BLaER1 (cell line): Measurements from ENCODE around the gene ADGRD1.
A peak's percentile ranks its signal among the peaks of the same experiment; 100 is the strongest.

ENCODE experiments used
- H3K27ac ChIP-seq: shearing (Covaris generic); formaldehyde crosslinking; 2 replicates; pipeline ENCODE4 v1.8.1; 2022
- H3K27me3 ChIP-seq: shearing (Covaris generic); formaldehyde crosslinking; 2 replicates; pipeline ENCODE4 v1.8.1; 2022
- H3K36me3 ChIP-seq: shearing (Covaris generic); formaldehyde crosslinking; 2 replicates; pipeline ENCODE4 v1.8.1; 2022
- H3K4me1 ChIP-seq: shearing (Covaris generic); formaldehyde crosslinking; 2 replicates; pipeline ENCODE4 v1.8.1; 2022
- H3K4me2 ChIP-seq: shearing (Covaris generic); formaldehyde crosslinking; 2 replicates; pipeline ENCODE4 v1.8.1; 2022
- H3K4me3 ChIP-seq: shearing (Covaris generic); formaldehyde crosslinking; 2 replicates; pipeline ENCODE4 v1.8.1; 2022
- H3K9ac ChIP-seq: shearing (Covaris generic); formaldehyde crosslinking; 2 replicates; pipeline ENCODE4 v1.8.1; 2022
- H3K9me3 ChIP-seq: shearing (Covaris generic); formaldehyde crosslinking; 2 replicates; pipeline ENCODE4 v1.8.1; 2022
- H4K20me1 ChIP-seq: shearing (Covaris generic); formaldehyde crosslinking; 2 replicates; pipeline ENCODE4 v1.8.1; 2022
- Cebpa-rat ChIP-seq: shearing (Covaris generic); IDR thresholded peaks from 2 replicates; pipeline ENCODE4 v1.8.1; 2022

ADGRD1 gene

GRCh38 chr12:131091413-131091975 is 137.8 kb downstream of the ADGRD1 start:
- Histone ChIP-seq H3K4me2 (peak overlapping the region; percentile 89), H3K4me3 (no peak overlapping the region), H3K9ac (no peak overlapping the region), H3K4me1 (peaks cover 98% of the 10 kb centered on the region), H3K36me3 (peaks cover 1% of the 10 kb centered on the region; the same call in 1 of the 2 replicates), H3K27me3 (peaks cover 3% of the 10 kb centered on the region; the same call in 1 of the 2 replicates), H4K20me1 (peaks cover 6% of the 10 kb centered on the region; the same call in 1 of the 2 replicates), H3K9me3 (no peaks in the 10 kb centered on the region), H3K27ac (no peak overlapping the region)
- no peak for TF ChIP-seq Cebpa-rat

GRCh38 chr12:131091976-131092691 is 138.4 kb downstream of the ADGRD1 start:
- Histone ChIP-seq H3K9ac (0 out of 2 replicates have a peak overlapping the region, but pooled peaks have one; percentile 12), H3K4me1 (peaks cover 100% of the 10 kb centered on the region), H4K20me1 (0 out of 2 replicates have a peak, but pooled peaks cover 6% of the 10 kb centered on the region), H3K4me3 (no peak overlapping the region; the same call in 1 of the 2 replicates), H3K27ac (peak overlapping the region; percentile 57; the same call in 1 of the 2 replicates), H3K4me2 (peak overlapping the region; percentile 89), H3K36me3 (no peaks in the 10 kb centered on the region), H3K27me3 (peaks cover 3% of the 10 kb centered on the region; the same call in 1 of the 2 replicates), H3K9me3 (no peaks in the 10 kb centered on the region)
- no peak for TF ChIP-seq Cebpa-rat

- H3K4me1 ChIP-seq = peaks cover 99% of the 10 kb centered on the region
- TF ChIP-seq Cebpa-rat = no peak
- H3K36me3 ChIP-seq = no peaks in the 10 kb centered on the region
- 0 out of 2 replicates have a peak, but pooled peaks cover 6% of the 10 kb centered on the region for H4K20me1 ChIP-seq
- H3K27ac ChIP-seq = peak overlapping the region; percentile 57
- peak overlapping the region; percentile 89 for H3K4me2 ChIP-seq
- no peaks in the 10 kb centered on the region for H3K9me3 ChIP-seq
- peak overlapping the region; percentile 36; the same call in 1 of the 2 replicates for H3K9ac ChIP-seq
- peak overlapping the region; percentile 36 for H3K4me3 ChIP-seq
- peaks cover 3% of the 10 kb centered on the region; the same call in 1 of the 2 replicates for H3K27me3 ChIP-seq
These were observed 139.3 kb downstream of the ADGRD1 start for GRCh38 chr12:131092901-131093603.

- peaks cover 94% of the 10 kb centered on the region for H3K4me1 ChIP-seq
- H3K9ac ChIP-seq = 0 out of 2 replicates have a peak overlapping the region, but pooled peaks have one; percentile 36
- no peak for TF ChIP-seq Cebpa-rat
- no peaks in the 10 kb centered on the region for H3K9me3 ChIP-seq
- H3K4me2 ChIP-seq = peak overlapping the region; percentile 89
- peaks cover 1% of the 10 kb centered on the region; the same call in 1 of the 2 replicates for H3K36me3 ChIP-seq
- peak overlapping the region; percentile 57 for H3K27ac ChIP-seq
- H3K4me3 ChIP-seq = peak overlapping the region; percentile 36
- peaks cover 3% of the 10 kb centered on the region; the same call in 1 of the 2 replicates for H3K27me3 ChIP-seq
- 0 out of 2 replicates have a peak, but pooled peaks cover 6% of the 10 kb centered on the region for H4K20me1 ChIP-seq
These were observed 139.9 kb downstream of the ADGRD1 start for GRCh38 chr12:131093604-131093955.

- 0 out of 2 replicates have a peak, but pooled peaks cover 6% of the 10 kb centered on the region for H4K20me1 ChIP-seq
- H3K9ac ChIP-seq = 0 out of 2 replicates have a peak overlapping the region, but pooled peaks have one; percentile 51
- H3K4me3 ChIP-seq = peak overlapping the region; percentile 36; the same call in 1 of the 2 replicates
- TF ChIP-seq Cebpa-rat = no peak
- H3K27me3 ChIP-seq = peaks cover under 1% of the 10 kb centered on the region; the same call in 1 of the 2 replicates
- no peaks in the 10 kb centered on the region for H3K9me3 ChIP-seq
- peaks cover 88% of the 10 kb centered on the region for H3K4me1 ChIP-seq
- H3K27ac ChIP-seq = peak overlapping the region; percentile 57
- H3K4me2 ChIP-seq = peak overlapping the region; percentile 89
- H3K36me3 ChIP-seq = peaks cover 6% of the 10 kb centered on the region; the same call in 1 of the 2 replicates
These were observed 140.5 kb downstream of the ADGRD1 start for GRCh38 chr12:131093971-131094830.

GRCh38 chr12:131094831-131095805 is 141.4 kb downstream of the ADGRD1 start:
- H3K9ac ChIP-seq = peak overlapping the region; percentile 32; the same call in 1 of the 2 replicates
- H3K4me2 ChIP-seq = peak overlapping the region; percentile 89
- H3K27me3 ChIP-seq = no peaks in the 10 kb centered on the region
- no peak overlapping the region for H3K4me3 ChIP-seq
- 0 out of 2 replicates have a peak, but pooled peaks cover 6% of the 10 kb centered on the region for H4K20me1 ChIP-seq
- no peak overlapping the region for H3K27ac ChIP-seq
- H3K4me1 ChIP-seq = peaks cover 78% of the 10 kb centered on the region
- TF ChIP-seq Cebpa-rat = no peak
- H3K9me3 ChIP-seq = peaks cover 6% of the 10 kb centered on the region
- H3K36me3 ChIP-seq = peaks cover 6% of the 10 kb centered on the region; the same call in 1 of the 2 replicates

- peaks cover 13% of the 10 kb centered on the region for H3K9me3 ChIP-seq
- no peak for TF ChIP-seq Cebpa-rat
- H3K4me3 ChIP-seq = no peak overlapping the region
- H3K36me3 ChIP-seq = peaks cover 6% of the 10 kb centered on the region; the same call in 1 of the 2 replicates
- H3K9ac ChIP-seq = no peak overlapping the region
- H4K20me1 ChIP-seq = 0 out of 2 replicates have a peak, but pooled peaks cover 6% of the 10 kb centered on the region
- H3K4me2 ChIP-seq = peak overlapping the region; percentile 89
- no peaks in the 10 kb centered on the region for H3K27me3 ChIP-seq
- H3K27ac ChIP-seq = no peak overlapping the region
- peaks cover 75% of the 10 kb centered on the region for H3K4me1 ChIP-seq
These were observed 142.3 kb downstream of the ADGRD1 start for GRCh38 chr12:131095826-131096680.
